B cell (primary cell): ENCODE measurements around the gene GALK1. TPM values are rescaled to one million over a fixed set of nuclear protein-coding genes. Genes with fewer than 3 reads are reported as not detected.

Source experiments
- ATAC-seq: fragments of 200-7000 bp; cut with Tn5 transposase; one replicate; pipeline ENCODE4 v1.10.0; 2021; ENCODE audit warnings: low read depth, mild to moderate bottlenecking, moderate number of reproducible peaks, moderate library complexity
- CTCF ChIA-PET: fragments of 350-600 bp; sonication (Branson Sonifier 250); formaldehyde crosslinking; loops from one replicate; lab custom pipeline; 2021; ENCODE audit warnings: antibody characterized with exemption, inconsistent platforms; lab: Charles Lee
- POLR2A ChIA-PET: fragments of 350-600 bp; sonication (Branson Sonifier 250); formaldehyde crosslinking; loops from one replicate; lab custom pipeline; 2021; ENCODE audit warnings: antibody characterized with exemption; lab: Charles Lee
- DNase-seq: peaks from one replicate; pipeline ENCODE4 v3.0.0; 2013
- H2AFZ ChIP-seq: 2 replicates; pipeline ENCODE4 v1.6.1; 2012; ENCODE audit warnings: mild to moderate bottlenecking, low read depth, low read length; ENCODE audit not compliant: insufficient read depth, poor library complexity, severe bottlenecking
- H3K27ac ChIP-seq, 2 donors: 1 replicate in 1 of 2; 2 replicates in 1 of 2; pipeline ENCODE4 v1.5.1; 2012 to 2013; ENCODE audit warnings: low read length in 2 of 2, mild to moderate bottlenecking in 2 of 2, moderate library complexity in 1 of 2
- H3K27me3 ChIP-seq, 4 experiments: fragments of 200-600 bp in 1 of 4; sonication (generic) in 1 of 4; replicated peaks in 1 of 4; 1 replicate in 2 of 4; 2 replicates in 2 of 4; pipeline versions ENCODE4 v1.6.1 to v1.7.0; 2013 to 2016; ENCODE audit warnings: low read length in 3 of 4, mild to moderate bottlenecking in 2 of 4, mixed read lengths in 1 of 4, moderate library complexity in 1 of 4; ENCODE audit not compliant: insufficient read depth in 4 of 4, control insufficient read depth in 3 of 4; ENCODE audit errors: control extremely low read depth in 1 of 4
- H3K36me3 ChIP-seq, 2 experiments: replicated peaks in 1 of 2; 1 replicate in 1 of 2; 2 replicates in 1 of 2; pipeline versions ENCODE4 v1.6.1 to v1.7.1; 2013; ENCODE audit warnings: low read length in 1 of 2; ENCODE audit not compliant: insufficient read depth in 2 of 2, control insufficient read depth in 1 of 2; ENCODE audit errors: control extremely low read depth in 1 of 2, extremely low read depth in 1 of 2
- H3K4me1 ChIP-seq, 2 donors: fragments of 200-600 bp in 1 of 2; sonication (generic) in 1 of 2; 1 replicate in 1 of 2; 2 replicates in 1 of 2; pipeline versions ENCODE4 v1.5.1 to v1.6.1; 2013 to 2017; ENCODE audit warnings: low read length in 2 of 2; ENCODE audit not compliant: control insufficient read depth in 2 of 2, insufficient read depth in 2 of 2
- H3K4me2 ChIP-seq: replicated peaks from 2 replicates; pipeline ENCODE3; 2012; ENCODE audit warnings: mild to moderate bottlenecking, low read depth, low read length; ENCODE audit not compliant: poor library complexity, severe bottlenecking
- H3K4me3 ChIP-seq, 5 experiments: fragments of 200-600 bp in 1 of 5; sonication (generic) in 1 of 5; 1 replicate in 3 of 5; 2 replicates in 2 of 5; pipeline versions ENCODE4 v1.5.1 to v1.7.0; 2011 to 2016; ENCODE audit warnings: low read length in 4 of 5, mild to moderate bottlenecking in 4 of 5, low read depth in 2 of 5, control low read depth in 1 of 5, moderate library complexity in 1 of 5; ENCODE audit not compliant: insufficient read depth in 1 of 5; ENCODE audit errors: control extremely low read depth in 1 of 5, extremely low read depth in 1 of 5
- H3K79me2 ChIP-seq: fragments of 200-600 bp; sonication (generic); one replicate; pipeline ENCODE4 v1.6.0; 2016; ENCODE audit warnings: low read length; ENCODE audit not compliant: control insufficient read depth, insufficient read depth
- H3K9ac ChIP-seq: fragments of 200-600 bp; sonication (generic); 2 replicates; pipeline ENCODE4 v1.6.1; 2017; ENCODE audit warnings: mild to moderate bottlenecking, low read length, moderate library complexity
- H3K9me3 ChIP-seq, 3 donors: one replicate each; pipeline versions ENCODE4 v1.6.1 to v1.7.1; 2013; ENCODE audit warnings: low read length in 2 of 3; ENCODE audit not compliant: control insufficient read depth in 2 of 3, insufficient read depth in 1 of 3; ENCODE audit errors: control extremely low read depth in 1 of 3
- H4K20me1 ChIP-seq: 2 replicates; pipeline ENCODE4 v1.6.0; 2012; ENCODE audit warnings: mild to moderate bottlenecking, low read length; ENCODE audit not compliant: insufficient read depth, control insufficient read depth, poor library complexity, severe bottlenecking
- H3K27ac Mint-ChIP-seq: one replicate; pipeline ENCODE4 v1.8.0; 2021; ENCODE audit warnings: mixed read lengths
- H3K27me3 Mint-ChIP-seq: one replicate; pipeline ENCODE4 v1.8.0; 2021; ENCODE audit warnings: mixed read lengths
- H3K4me1 Mint-ChIP-seq: one replicate; pipeline ENCODE4 v1.8.0; 2021; ENCODE audit warnings: mixed read lengths
- H3K4me3 Mint-ChIP-seq: one replicate; pipeline ENCODE4 v1.8.0; 2021; ENCODE audit warnings: mixed read lengths
- H3K9me3 Mint-ChIP-seq: one replicate; pipeline ENCODE4 v1.8.0; 2022; ENCODE audit warnings: mixed read lengths; ENCODE audit not compliant: insufficient read depth
- EZH2 ChIP-seq: IDR thresholded peaks from 2 replicates; pipeline ENCODE4 v1.6.1; 2012; ENCODE audit warnings: borderline replicate concordance, low read depth, mild to moderate bottlenecking, moderate library complexity, low read length; ENCODE audit not compliant: insufficient read depth, poor library complexity, severe bottlenecking
- WGBS: methylation state at CpG from one replicate; pipeline ENCODE4 v1.1.5; 2013; ENCODE audit warnings: missing lambda C conversion rate; ENCODE audit not compliant: insufficient coverage; 5-methylcytosine and 5-hydroxymethylcytosine counted together
- intact Hi-C: fragments of 100-400 bp; cut with micrococcal nuclease; formaldehyde crosslinking; loops from one replicate; pipeline ENCODE4 v1.10.0; 2022
- polyA plus RNA-seq: library from polyadenylated mRNA; depleted of rRNA; stranded (reverse); fragments of >200 nt; gene quantifications from 2 replicates; pipeline ENCODE4 v1.2.3, GENCODE V29; 2012
- total RNA-seq, 2 donors: library from RNA; stranded (reverse); fragments of 120-200 nt in 1 of 2; gene quantifications; 1 replicate in 1 of 2; 2 replicates in 1 of 2; pipeline versions ENCODE4 v1.2.3 to v1.2.4, GENCODE V29; 2013 to 2022
- TF ChIP-seq, protein P1 (sequence below): fragments of 200-600 bp; IDR thresholded peaks from one replicate; pipeline ENCODE4 v1.8.0; 2022; ENCODE audit warnings: antibody characterized with exemption, mild to moderate bottlenecking

Gene GALK1
- total and polyA plus RNA-seq, 2 donors (not counting 1 experiment from before 2014, with no cell fraction given): 29.8 to 37.4 TPM

GRCh38 chr17:75740215-75740614, 24.8 kb downstream of the GALK1 start:
- POLR2A ChIA-PET: no interaction called here
- Histone ChIP-seq H3K27ac (no peak overlapping the region), H4K20me1 (no peaks in the 10 kb centered on the region), H3K4me3 (no peak overlapping the region), H3K27me3 (peaks cover 0 to 4% (median 0%) of the 10 kb centered on the region in 4 experiments), H3K36me3 (no peaks in the 10 kb centered on the region), H3K4me2 (no peak overlapping the region), H3K79me2 (no peaks in the 10 kb centered on the region), H3K9me3 (no peaks in the 10 kb centered on the region), H2AFZ (no peak overlapping the region), H3K4me1 (peaks cover 0 to 5% of the 10 kb centered on the region in 2 donors), H3K9ac (no peak overlapping the region)
- Mint-ChIP-seq H3K27me3 (no peaks in the 10 kb centered on the region), H3K4me1 (no peaks in the 10 kb centered on the region), H3K4me3 (no peak overlapping the region), H3K27ac (no peak overlapping the region), H3K9me3 (no peaks in the 10 kb centered on the region)
- WGBS: 93% methylated on average over 11 of the region's 17 CpGs
- no peak for DNase-seq
- CTCF ChIA-PET: no interaction called here
- TF ChIP-seq, protein P1, sequence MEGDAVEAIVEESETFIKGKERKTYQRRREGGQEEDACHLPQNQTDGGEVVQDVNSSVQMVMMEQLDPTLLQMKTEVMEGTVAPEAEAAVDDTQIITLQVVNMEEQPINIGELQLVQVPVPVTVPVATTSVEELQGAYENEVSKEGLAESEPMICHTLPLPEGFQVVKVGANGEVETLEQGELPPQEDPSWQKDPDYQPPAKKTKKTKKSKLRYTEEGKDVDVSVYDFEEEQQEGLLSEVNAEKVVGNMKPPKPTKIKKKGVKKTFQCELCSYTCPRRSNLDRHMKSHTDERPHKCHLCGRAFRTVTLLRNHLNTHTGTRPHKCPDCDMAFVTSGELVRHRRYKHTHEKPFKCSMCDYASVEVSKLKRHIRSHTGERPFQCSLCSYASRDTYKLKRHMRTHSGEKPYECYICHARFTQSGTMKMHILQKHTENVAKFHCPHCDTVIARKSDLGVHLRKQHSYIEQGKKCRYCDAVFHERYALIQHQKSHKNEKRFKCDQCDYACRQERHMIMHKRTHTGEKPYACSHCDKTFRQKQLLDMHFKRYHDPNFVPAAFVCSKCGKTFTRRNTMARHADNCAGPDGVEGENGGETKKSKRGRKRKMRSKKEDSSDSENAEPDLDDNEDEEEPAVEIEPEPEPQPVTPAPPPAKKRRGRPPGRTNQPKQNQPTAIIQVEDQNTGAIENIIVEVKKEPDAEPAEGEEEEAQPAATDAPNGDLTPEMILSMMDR: no peak
- TF ChIP-seq EZH2: no peak
- intact Hi-C loops: no loop called here
- no peak for ATAC-seq

GRCh38 chr17:75739801-75740200, 25.2 kb downstream of the GALK1 start:
- ATAC-seq (no peak), DNase-seq (no peak)
- H3K4me3 ChIP-seq: no peak overlapping the region
- H3K36me3 ChIP-seq: no peaks in the 10 kb centered on the region
- peaks cover 0 to 7% of the 10 kb centered on the region in 2 donors for H3K4me1 ChIP-seq
- no peaks in the 10 kb centered on the region for H3K9me3 ChIP-seq
- TF ChIP-seq EZH2: no peak
- TF ChIP-seq, protein P1: no peak
- H3K27me3 Mint-ChIP-seq: no peaks in the 10 kb centered on the region
- no peak overlapping the region for H3K4me3 Mint-ChIP-seq
- no peaks in the 10 kb centered on the region for H4K20me1 ChIP-seq
- peaks cover 0 to 4% (median 0%) of the 10 kb centered on the region in 4 experiments for H3K27me3 ChIP-seq
- H3K27ac ChIP-seq: no peak overlapping the region
- WGBS: 92% methylated on average over 14 of the region's 14 CpGs
- no peak overlapping the region for H3K9ac ChIP-seq
- POLR2A ChIA-PET: no interaction called here
- H3K27ac Mint-ChIP-seq: no peak overlapping the region
- CTCF ChIA-PET: no interaction called here
- intact Hi-C loops: no loop called here
- no peak overlapping the region for H2AFZ ChIP-seq
- no peak overlapping the region for H3K4me2 ChIP-seq
- peaks cover under 1% of the 10 kb centered on the region for H3K4me1 Mint-ChIP-seq
- no peaks in the 10 kb centered on the region for H3K79me2 ChIP-seq
- H3K9me3 Mint-ChIP-seq: no peaks in the 10 kb centered on the region
